Parathyroid adenoma (tissue), 2 donors: ENCODE measurements around the gene HOXB8.

Source experiments
- H2AFZ ChIP-seq: fragments of 300-600 bp; sonication (generic); one replicate; pipeline ENCODE4 v1.7.0; 2017; ENCODE audit warnings: antibody characterized with exemption, mild to moderate bottlenecking
- H3K27ac ChIP-seq: fragments of 300-600 bp; sonication (generic); one replicate; pipeline ENCODE4 v1.7.0; 2017
- H3K27me3 ChIP-seq: fragments of 300-600 bp; sonication (generic); one replicate; pipeline ENCODE4 v1.7.0; 2017; ENCODE audit warnings: low read length; ENCODE audit not compliant: control insufficient read depth, insufficient read depth
- H3K36me3 ChIP-seq: fragments of 300-600 bp; sonication (generic); one replicate; pipeline ENCODE4 v1.7.0; 2017; ENCODE audit warnings: low read length; ENCODE audit not compliant: control insufficient read depth, insufficient read depth
- H3K4me1 ChIP-seq: fragments of 300-600 bp; sonication (generic); one replicate; pipeline ENCODE4 v1.7.0; 2017; ENCODE audit warnings: control low read depth
- H3K4me2 ChIP-seq: fragments of 300-600 bp; sonication (generic); one replicate; pipeline ENCODE4 v1.7.0; 2017; ENCODE audit warnings: low read length
- H3K4me3 ChIP-seq: fragments of 300-600 bp; sonication (generic); one replicate; pipeline ENCODE4 v1.7.0; 2017; ENCODE audit warnings: low read depth, low read length
- H3K79me2 ChIP-seq: fragments of 300-600 bp; sonication (generic); one replicate; pipeline ENCODE4 v1.7.0; 2017; ENCODE audit warnings: control low read depth
- H3K9ac ChIP-seq: fragments of 300-600 bp; sonication (generic); one replicate; pipeline ENCODE4 v1.7.0; 2017; ENCODE audit warnings: mild to moderate bottlenecking
- H3K9me3 ChIP-seq: fragments of 300-600 bp; sonication (generic); one replicate; pipeline ENCODE4 v1.7.0; 2017; ENCODE audit warnings: low read length; ENCODE audit not compliant: control insufficient read depth
- CTCF ChIP-seq: fragments of 300-600 bp; sonication (generic); IDR thresholded peaks from one replicate; pipeline ENCODE4 v1.7.0; 2017; ENCODE audit warnings: antibody characterized with exemption, mild to moderate bottlenecking
- donor health status: primary hyperparathyroidism.

Gene HOXB8

GRCh38 chr17:48630009-48630924, 15.2 kb upstream of the HOXB8 start:
- H3K9me3 ChIP-seq: no peaks in the 10 kb centered on the region
- no peaks in the 10 kb centered on the region for H3K79me2 ChIP-seq
- no peak overlapping the region for H3K4me2 ChIP-seq
- H3K9ac ChIP-seq: no peak overlapping the region
- no peak for TF ChIP-seq CTCF
- no peak overlapping the region for H3K27ac ChIP-seq
- H2AFZ ChIP-seq: no peak overlapping the region
- peaks cover 6% of the 10 kb centered on the region for H3K4me1 ChIP-seq
- H3K36me3 ChIP-seq: no peaks in the 10 kb centered on the region
- no peak overlapping the region for H3K4me3 ChIP-seq
- peaks cover 42% of the 10 kb centered on the region for H3K27me3 ChIP-seq

- Histone ChIP-seq H3K27me3 (peaks cover 43% of the 10 kb centered on the region), H3K79me2 (no peaks in the 10 kb centered on the region), H3K4me2 (no peak overlapping the region), H3K36me3 (no peaks in the 10 kb centered on the region), H2AFZ (no peak overlapping the region), H3K9me3 (no peaks in the 10 kb centered on the region), H3K9ac (no peak overlapping the region), H3K4me1 (peaks cover 6% of the 10 kb centered on the region), H3K4me3 (no peak overlapping the region), H3K27ac (no peak overlapping the region)
- TF ChIP-seq CTCF: no peak
Measured at GRCh38 chr17:48629411-48629759, 14.3 kb upstream of the HOXB8 start.

DNA sequence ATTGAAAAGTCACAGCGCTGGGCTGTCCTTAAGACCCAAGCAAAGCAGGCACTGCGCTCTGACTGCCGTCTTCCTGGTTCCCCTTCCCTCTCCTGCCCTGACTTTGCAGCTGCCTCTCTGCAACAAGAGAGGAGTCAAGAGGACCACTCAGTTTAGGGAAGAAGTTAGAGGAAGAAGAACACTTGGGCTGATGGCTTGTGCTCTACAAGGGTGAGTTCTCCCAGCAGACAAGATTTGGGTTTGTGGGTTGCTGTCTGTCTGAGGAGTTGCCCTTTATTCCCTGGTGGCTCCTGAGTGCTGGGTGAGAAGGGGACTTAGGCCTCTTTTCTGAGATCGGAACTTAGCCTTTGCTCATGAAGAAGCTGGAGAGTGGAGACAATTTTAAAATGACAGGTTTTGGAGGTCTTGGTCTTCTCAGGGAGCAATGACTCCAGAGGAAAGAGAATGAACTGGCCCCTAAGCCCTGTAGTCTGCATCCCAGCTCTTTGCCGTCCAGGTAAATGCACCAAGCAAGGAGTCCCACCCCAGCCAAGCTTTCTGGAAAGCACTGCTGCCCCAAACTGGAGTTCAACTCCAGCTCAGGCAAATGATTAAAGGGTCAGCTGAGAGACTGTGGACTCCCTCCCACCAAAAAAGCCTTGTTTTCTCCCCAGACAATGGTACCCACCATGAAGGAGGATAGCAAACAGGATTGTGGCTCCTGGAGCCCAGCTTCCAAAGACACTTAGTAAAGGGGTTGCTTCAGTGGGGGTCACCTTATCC, 13.7 kb upstream of the HOXB8 start:
- Histone ChIP-seq H3K9ac (no peak overlapping the region), H3K4me3 (no peak overlapping the region), H3K4me2 (no peak overlapping the region), H3K9me3 (no peaks in the 10 kb centered on the region), H3K4me1 (peaks cover 6% of the 10 kb centered on the region), H3K27me3 (peaks cover 42% of the 10 kb centered on the region), H2AFZ (no peak overlapping the region), H3K36me3 (no peaks in the 10 kb centered on the region), H3K79me2 (no peaks in the 10 kb centered on the region), H3K27ac (no peak overlapping the region)
- no peak for TF ChIP-seq CTCF

GRCh38 chr17:48627623-48628521, 12.8 kb upstream of the HOXB8 start:
- peaks cover 6% of the 10 kb centered on the region for H3K4me1 ChIP-seq
- no peak overlapping the region for H2AFZ ChIP-seq
- H3K4me2 ChIP-seq: no peak overlapping the region
- H3K27me3 ChIP-seq: peaks cover 42% of the 10 kb centered on the region
- no peaks in the 10 kb centered on the region for H3K9me3 ChIP-seq
- TF ChIP-seq CTCF: no peak
- H3K79me2 ChIP-seq: no peaks in the 10 kb centered on the region
- H3K27ac ChIP-seq: no peak overlapping the region
- no peak overlapping the region for H3K9ac ChIP-seq
- H3K4me3 ChIP-seq: no peak overlapping the region
- no peaks in the 10 kb centered on the region for H3K36me3 ChIP-seq
